ENCODE measurements around the gene HLA-DRA.

The HLA-DRA gene

DNA sequence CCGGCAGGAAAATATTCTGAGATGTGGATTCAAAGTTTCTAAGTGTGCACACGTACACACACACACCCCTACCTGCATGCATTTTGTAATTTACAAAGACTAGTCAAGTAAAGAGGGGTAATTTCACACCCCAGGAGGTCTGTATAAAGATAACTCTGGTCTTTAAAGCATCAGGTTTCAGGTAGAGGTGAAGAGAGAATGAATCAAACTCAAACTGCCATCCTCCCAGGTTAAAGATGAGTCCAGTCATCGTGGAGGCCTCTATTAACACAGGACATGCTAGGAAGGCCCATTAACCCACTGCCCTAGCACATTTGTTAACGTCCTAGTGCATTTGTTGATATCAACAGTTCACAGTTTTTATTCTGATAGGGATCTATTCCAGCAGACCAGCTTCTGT, 3.5 kb upstream of the HLA-DRA start:
- Mint-ChIP-seq H3K4me3 (no peak overlapping the region), H3K4me1 (no peaks in the 10 kb centered on the region), H3K9me3 (no peaks in the 10 kb centered on the region), H3K27ac (no peak overlapping the region), H3K36me3 (ENCODE audit: low read depth) (no peaks in the 10 kb centered on the region), H3K27me3 (ENCODE audit: low read depth, poor library complexity) (no peaks in the 10 kb centered on the region)
- no peak for DNase-seq
- TF ChIP-seq, protein P1, sequence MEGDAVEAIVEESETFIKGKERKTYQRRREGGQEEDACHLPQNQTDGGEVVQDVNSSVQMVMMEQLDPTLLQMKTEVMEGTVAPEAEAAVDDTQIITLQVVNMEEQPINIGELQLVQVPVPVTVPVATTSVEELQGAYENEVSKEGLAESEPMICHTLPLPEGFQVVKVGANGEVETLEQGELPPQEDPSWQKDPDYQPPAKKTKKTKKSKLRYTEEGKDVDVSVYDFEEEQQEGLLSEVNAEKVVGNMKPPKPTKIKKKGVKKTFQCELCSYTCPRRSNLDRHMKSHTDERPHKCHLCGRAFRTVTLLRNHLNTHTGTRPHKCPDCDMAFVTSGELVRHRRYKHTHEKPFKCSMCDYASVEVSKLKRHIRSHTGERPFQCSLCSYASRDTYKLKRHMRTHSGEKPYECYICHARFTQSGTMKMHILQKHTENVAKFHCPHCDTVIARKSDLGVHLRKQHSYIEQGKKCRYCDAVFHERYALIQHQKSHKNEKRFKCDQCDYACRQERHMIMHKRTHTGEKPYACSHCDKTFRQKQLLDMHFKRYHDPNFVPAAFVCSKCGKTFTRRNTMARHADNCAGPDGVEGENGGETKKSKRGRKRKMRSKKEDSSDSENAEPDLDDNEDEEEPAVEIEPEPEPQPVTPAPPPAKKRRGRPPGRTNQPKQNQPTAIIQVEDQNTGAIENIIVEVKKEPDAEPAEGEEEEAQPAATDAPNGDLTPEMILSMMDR (IDR thresholded peaks at IDR 0.05) = no peak

DNA sequence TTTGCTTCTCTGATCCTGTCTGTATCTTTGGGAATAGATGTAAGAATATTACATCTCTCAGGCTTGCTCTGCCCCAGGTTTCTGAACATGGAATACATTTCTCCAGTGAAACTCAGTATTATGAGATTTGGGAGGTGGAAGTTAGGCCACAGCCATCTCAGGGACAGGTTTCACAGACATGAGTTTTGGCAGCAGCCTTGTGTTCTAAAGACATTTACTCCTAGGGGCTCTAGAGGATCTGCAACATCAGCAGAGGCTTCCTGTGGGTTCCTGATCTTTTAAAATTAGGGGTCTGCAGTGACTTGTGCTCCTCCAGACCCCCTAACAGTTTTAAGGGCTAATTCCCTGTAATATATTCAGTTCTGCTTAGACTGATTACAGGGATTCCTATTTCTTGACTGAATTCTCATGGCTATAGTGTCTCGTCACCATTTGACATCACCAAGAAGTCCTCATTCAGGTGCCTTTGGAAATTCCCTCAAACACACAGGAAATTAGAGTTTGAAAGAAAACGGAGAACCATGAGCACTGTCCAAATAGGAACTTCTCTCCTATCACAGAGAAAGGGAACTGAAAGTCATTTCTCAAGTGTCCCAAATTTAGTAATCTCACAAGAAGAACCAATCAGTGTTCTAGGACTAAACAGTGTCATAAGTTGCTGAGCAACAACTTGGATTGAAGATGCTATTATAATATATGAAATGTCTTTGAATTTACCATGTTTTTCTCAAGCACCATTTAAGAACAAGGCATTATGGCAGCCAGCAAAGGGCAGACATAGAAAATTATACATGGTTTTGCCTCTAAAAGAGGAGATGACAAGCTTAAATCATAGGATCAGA, 2.5 kb upstream of the HLA-DRA start:
- H3K4me3 Mint-ChIP-seq = no peak overlapping the region
- no peaks in the 10 kb centered on the region for H3K9me3 Mint-ChIP-seq
- no peak overlapping the region for H3K27ac Mint-ChIP-seq
- no peaks in the 10 kb centered on the region for H3K27me3 Mint-ChIP-seq (ENCODE audit: low read depth, poor library complexity)
- DNase-seq = no peak
- H3K36me3 Mint-ChIP-seq (ENCODE audit: low read depth) = no peaks in the 10 kb centered on the region
- no peaks in the 10 kb centered on the region for H3K4me1 Mint-ChIP-seq
- TF ChIP-seq, protein P1 (IDR thresholded peaks at IDR 0.05) = no peak

DNA sequence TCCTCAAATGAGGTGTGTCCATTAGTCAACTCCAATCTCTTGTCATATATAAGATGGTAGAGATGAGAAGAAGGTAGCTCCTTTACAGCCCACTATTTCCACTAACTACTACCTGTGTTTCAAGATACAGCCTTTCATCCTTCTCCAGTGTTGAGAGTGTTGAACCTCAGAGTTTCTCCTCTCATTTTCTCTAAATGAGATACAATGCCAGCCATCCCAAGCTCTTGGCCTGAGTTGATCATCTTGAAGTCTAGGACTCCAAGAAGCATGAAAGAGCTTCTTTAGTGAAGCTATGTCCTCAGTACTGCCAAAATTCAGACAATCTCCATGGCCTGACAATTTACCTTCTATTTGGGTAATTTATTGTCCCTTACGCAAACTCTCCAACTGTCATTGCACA, 548 bp upstream of the HLA-DRA start:
- TF ChIP-seq, protein P1 (IDR thresholded peaks at IDR 0.05) = no peak
- no peaks in the 10 kb centered on the region for H3K36me3 Mint-ChIP-seq (ENCODE audit: low read depth)
- H3K4me3 Mint-ChIP-seq = no peak overlapping the region
- peaks cover 3% of the 10 kb centered on the region for H3K27me3 Mint-ChIP-seq (ENCODE audit: low read depth, poor library complexity)
- no peak overlapping the region for H3K27ac Mint-ChIP-seq
- H3K4me1 Mint-ChIP-seq = no peaks in the 10 kb centered on the region
- no peaks in the 10 kb centered on the region for H3K9me3 Mint-ChIP-seq
- DNase-seq = no peak

DNA sequence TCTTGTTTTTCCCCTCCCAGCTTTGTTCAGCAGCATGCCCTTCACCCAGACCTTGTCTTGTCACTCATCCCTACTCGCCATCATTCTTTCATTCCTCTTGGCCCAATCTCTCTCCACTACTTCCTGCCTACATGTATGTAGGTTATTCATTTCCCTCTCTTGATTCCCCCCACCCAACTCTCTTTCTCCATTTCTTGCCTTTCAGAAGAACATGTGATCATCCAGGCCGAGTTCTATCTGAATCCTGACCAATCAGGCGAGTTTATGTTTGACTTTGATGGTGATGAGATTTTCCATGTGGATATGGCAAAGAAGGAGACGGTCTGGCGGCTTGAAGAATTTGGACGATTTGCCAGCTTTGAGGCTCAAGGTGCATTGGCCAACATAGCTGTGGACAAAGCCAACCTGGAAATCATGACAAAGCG, 2.6 kb downstream of the HLA-DRA start:
- Mint-ChIP-seq H3K36me3 (ENCODE audit: low read depth) (no peaks in the 10 kb centered on the region), H3K27me3 (ENCODE audit: low read depth, poor library complexity) (peaks cover 3% of the 10 kb centered on the region), H3K9me3 (no peaks in the 10 kb centered on the region), H3K4me1 (no peaks in the 10 kb centered on the region), H3K4me3 (no peak overlapping the region), H3K27ac (no peak overlapping the region)
- DNase-seq = no peak
- TF ChIP-seq, protein P1 (IDR thresholded peaks at IDR 0.05) = no peak

DNA sequence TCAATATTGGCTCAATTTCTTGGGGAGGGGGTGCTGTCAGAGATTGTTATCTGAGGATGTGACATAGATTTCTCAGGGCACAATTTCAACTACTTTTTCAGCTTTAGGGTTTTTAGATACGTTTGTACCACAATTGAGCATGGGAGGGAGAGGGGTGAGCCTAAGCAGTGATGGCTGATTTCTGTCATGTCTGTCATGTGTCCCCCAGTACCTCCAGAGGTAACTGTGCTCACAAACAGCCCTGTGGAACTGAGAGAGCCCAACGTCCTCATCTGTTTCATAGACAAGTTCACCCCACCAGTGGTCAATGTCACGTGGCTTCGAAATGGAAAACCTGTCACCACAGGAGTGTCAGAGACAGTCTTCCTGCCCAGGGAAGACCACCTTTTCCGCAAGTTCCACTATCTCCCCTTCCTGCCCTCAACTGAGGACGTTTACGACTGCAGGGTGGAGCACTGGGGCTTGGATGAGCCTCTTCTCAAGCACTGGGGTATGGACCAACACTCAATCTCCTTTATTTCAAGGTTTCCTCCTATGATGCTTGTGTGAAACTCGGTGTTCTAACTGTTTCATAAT, 3.4 kb downstream of the HLA-DRA start:
- no peak overlapping the region for H3K4me3 Mint-ChIP-seq
- no peaks in the 10 kb centered on the region for H3K36me3 Mint-ChIP-seq (ENCODE audit: low read depth)
- H3K27me3 Mint-ChIP-seq (ENCODE audit: low read depth, poor library complexity) = peaks cover 3% of the 10 kb centered on the region
- no peak for DNase-seq
- H3K9me3 Mint-ChIP-seq = no peaks in the 10 kb centered on the region
- no peaks in the 10 kb centered on the region for H3K4me1 Mint-ChIP-seq
- TF ChIP-seq, protein P1 (IDR thresholded peaks at IDR 0.05) = no peak
- no peak overlapping the region for H3K27ac Mint-ChIP-seq

DNA sequence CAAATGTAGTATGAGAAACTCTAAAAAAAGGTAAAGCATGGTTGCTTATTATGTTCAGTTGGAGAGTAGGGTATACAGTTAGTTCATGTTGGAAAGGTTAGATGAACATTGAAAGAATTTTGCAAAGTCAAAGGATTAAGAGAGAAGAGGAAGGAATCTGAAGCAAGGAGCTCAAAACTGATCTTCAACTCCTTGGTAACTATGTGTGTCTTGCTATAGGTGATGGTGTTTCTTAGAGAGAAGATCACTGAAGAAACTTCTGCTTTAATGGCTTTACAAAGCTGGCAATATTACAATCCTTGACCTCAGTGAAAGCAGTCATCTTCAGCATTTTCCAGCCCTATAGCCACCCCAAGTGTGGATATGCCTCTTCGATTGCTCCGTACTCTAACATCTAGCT, 4.7 kb downstream of the HLA-DRA start:
- TF ChIP-seq, protein P1 (IDR thresholded peaks at IDR 0.05) = no peak
- H3K27ac Mint-ChIP-seq = no peak overlapping the region

More for the DNA sequence above, 4.7 kb downstream of the HLA-DRA start:
- Mint-ChIP-seq H3K27me3 (ENCODE audit: low read depth, poor library complexity) (peaks cover 7% of the 10 kb centered on the region), H3K4me3 (no peak overlapping the region), H3K36me3 (ENCODE audit: low read depth) (no peaks in the 10 kb centered on the region), H3K4me1 (no peaks in the 10 kb centered on the region), H3K9me3 (no peaks in the 10 kb centered on the region)
- no peak for DNase-seq
